T-helper 2 cell treated with Interferon-gamma antibody and Interleukin-4, amounts not matched to agents 5 μg/mL and 100 μg/mL, for 36 hours (primary cell): ENCODE results near the gene CEP44.
"Not testable (repeated sequence)": the region's sequence is repeated elsewhere in the genome, so short reads cannot be mapped to it uniquely, and the experiment has no call there.

Experiments used
- DNase-seq: peaks from one replicate; pipeline ENCODE4 v3.0.0; 2021; ENCODE audit warnings: low spot score
- H3K27ac Mint-ChIP-seq: one replicate; pipeline ENCODE4 v1.8.0; 2021; ENCODE audit warnings: mild to moderate bottlenecking, mixed read lengths
- H3K27me3 Mint-ChIP-seq: one replicate; pipeline ENCODE4 v1.8.0; 2021; ENCODE audit warnings: low read depth, mixed read lengths
- H3K36me3 Mint-ChIP-seq: one replicate; pipeline ENCODE4 v1.8.0; 2021; ENCODE audit warnings: low read depth, mixed read lengths
- H3K4me1 Mint-ChIP-seq: one replicate; pipeline ENCODE4 v1.8.0; 2021; ENCODE audit warnings: low read depth, mixed read lengths
- H3K4me3 Mint-ChIP-seq: one replicate; pipeline ENCODE4 v1.8.0; 2022; ENCODE audit warnings: mild to moderate bottlenecking, moderate library complexity, mixed read lengths
- H3K9me3 Mint-ChIP-seq: one replicate; pipeline ENCODE4 v1.8.0; 2021; ENCODE audit warnings: mixed read lengths

The CEP44 gene

DNA sequence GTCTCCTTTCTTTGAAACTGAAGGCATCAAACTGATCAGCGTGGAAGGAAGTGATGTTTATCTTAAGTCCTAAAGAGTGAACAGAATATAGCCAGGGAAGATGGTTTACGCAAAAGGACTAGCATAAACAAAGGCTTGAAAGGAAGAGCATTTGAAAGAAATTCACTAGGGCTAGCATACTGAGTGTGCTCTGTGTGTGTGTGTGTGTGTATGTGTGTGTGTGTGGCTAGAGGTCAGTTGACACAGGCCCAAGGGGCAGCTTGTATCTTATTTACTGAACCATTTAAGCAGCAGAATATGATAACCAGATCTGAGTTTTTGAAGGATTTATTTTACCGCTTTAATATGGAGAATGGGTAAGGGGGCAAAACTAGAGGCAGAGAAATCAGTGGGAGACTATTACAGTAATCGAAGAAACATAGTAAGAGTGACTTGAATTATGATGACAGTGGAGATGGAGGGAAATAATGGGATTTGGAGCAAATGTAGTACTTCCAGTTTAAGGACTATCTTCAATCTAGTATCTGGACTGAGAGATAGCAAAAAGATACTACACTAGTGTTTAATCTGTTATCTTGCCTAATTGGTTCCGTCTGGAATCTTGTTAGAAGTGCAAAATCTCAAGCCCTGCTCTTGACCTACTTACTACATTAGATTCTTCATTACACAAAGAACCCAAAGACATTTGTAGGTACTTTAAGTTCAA is 36.9 kb downstream of the CEP44 start:
- Mint-ChIP-seq H3K9me3 (no peaks in the 10 kb centered on the region), H3K4me1 (no peaks in the 10 kb centered on the region), H3K27me3 (no peaks in the 10 kb centered on the region), H3K27ac (no peak overlapping the region), H3K4me3 (no peak overlapping the region), H3K36me3 (peaks cover 2% of the 10 kb centered on the region)
- no peak for DNase-seq

DNA sequence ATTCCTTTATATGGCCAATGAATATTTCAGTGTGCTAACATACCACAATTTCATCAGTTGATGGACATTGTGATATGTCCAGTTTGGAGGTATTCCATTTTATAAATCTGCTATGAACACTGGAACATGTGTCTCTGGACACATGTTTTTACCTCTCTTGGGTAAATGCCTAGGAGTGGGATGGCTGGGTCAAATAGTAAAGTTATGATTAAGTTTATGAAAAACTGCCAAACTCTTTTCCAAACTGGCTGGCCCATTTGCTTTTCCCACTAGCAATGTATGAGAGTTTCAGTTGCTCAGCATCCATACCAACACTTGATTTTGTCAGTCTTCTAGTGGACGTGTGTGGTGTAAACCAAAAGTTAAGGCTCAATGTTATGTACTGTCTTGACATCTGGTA is 40.5 kb downstream of the CEP44 start:
- Mint-ChIP-seq H3K9me3 (no peaks in the 10 kb centered on the region), H3K36me3 (no peaks in the 10 kb centered on the region), H3K4me1 (no peaks in the 10 kb centered on the region), H3K4me3 (no peak overlapping the region), H3K27ac (no peak overlapping the region), H3K27me3 (no peaks in the 10 kb centered on the region)
- no peak for DNase-seq

DNA sequence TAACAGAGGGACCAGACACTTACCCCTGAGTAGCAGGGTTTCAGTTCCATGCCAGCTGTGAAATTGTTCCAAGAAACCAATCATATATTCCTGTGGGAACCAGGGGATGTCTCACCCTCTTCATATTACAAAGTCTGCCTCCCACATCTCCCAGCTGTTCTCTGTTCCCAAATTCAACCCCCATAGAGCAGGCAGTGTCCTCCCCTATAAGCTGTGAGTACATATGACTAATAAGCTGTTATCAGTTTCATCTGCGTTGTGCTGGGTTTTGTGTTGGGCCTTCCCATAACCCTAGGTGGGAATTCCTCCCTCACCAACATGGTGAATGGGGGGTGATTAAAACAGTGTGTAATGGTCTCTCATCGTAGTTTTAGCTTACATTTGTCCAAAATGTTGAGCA is 41.0 kb downstream of the CEP44 start:
- no peaks in the 10 kb centered on the region for H3K9me3 Mint-ChIP-seq
- no peaks in the 10 kb centered on the region for H3K36me3 Mint-ChIP-seq
- H3K4me3 Mint-ChIP-seq: no peak overlapping the region
- H3K27ac Mint-ChIP-seq: no peak overlapping the region
- H3K27me3 Mint-ChIP-seq: no peaks in the 10 kb centered on the region
- no peaks in the 10 kb centered on the region for H3K4me1 Mint-ChIP-seq
- no peak for DNase-seq

DNA sequence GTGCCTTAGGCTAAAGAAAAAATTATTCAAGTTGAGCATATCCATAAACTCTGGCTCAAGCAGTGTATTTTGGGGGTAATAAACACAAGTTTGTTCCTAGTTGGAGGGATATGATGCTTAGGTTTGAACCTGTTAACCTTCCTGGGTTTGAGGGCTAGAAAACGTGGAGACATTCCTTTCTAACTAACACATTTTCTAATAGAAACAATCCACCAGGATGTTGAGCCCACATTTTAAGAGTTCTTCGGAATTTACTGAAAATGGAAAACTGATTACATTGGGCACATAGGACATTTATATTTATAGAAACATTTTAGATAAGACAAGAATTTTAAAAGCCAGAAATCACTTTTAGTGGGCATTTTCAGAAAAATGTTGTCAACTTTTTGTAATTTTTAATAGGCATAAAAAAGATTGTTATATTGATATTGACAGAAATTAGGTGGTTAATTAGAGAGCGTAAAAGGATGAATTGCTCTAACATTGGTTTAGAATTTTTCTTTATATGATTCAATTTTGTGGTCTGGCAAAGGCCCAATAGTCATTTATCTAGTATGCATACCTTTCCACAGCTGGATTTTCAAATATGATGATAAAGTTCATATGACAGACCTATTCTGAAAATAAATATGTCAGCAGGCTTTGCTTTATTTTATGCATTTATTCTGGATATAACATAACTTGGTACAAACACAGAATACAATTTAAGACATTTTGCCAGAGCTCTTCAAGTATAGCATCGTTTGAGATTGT is 49.2 kb downstream of the CEP44 start:
- Mint-ChIP-seq H3K4me1 (no peaks in the 10 kb centered on the region), H3K9me3 (no peaks in the 10 kb centered on the region), H3K27ac (no peak overlapping the region), H3K36me3 (no peaks in the 10 kb centered on the region), H3K27me3 (no peaks in the 10 kb centered on the region), H3K4me3 (no peak overlapping the region)
- no peak for DNase-seq

DNA sequence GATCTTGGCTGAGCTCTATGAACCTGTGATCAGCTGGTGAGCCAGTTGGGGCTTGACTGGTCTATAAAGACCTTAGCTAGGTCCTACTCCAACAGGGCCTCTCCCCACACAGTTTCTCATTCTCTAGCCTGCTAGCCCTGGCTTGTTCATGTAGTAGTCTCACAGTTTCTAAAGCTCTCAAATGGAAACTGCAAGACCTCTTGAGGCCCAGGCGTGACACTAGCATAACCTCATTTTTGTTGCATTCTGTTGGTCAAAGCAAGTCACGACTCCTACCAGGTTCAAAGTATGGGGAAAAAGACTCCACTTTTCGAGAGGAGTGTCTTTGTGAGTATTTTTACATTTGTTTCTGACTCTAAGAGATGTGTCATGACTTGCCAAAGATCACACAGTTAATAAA is 50.9 kb downstream of the CEP44 start:
- Mint-ChIP-seq H3K4me3 (no peak overlapping the region), H3K27ac (no peak overlapping the region), H3K27me3 (no peaks in the 10 kb centered on the region), H3K4me1 (no peaks in the 10 kb centered on the region), H3K36me3 (no peaks in the 10 kb centered on the region), H3K9me3 (no peaks in the 10 kb centered on the region)
- DNase-seq: no peak

DNA sequence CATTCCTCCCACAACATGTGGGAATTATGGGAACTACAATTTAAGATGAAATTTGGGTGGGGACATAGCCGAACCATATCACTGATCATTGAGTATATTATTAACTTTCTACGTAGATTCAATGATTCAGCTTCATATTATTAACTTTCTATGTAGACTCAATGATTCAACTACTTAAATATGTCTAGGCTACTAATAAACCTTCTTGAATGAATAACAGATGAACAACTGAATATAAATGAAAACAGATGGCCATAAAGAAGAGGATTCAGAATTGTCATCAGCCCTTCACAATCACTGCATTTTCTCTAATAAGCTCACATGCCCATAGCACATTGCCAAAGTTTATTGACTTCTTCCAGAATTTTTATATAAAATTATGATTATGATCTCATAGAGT is 57.0 kb downstream of the CEP44 start:
- H3K9me3 Mint-ChIP-seq: no peaks in the 10 kb centered on the region
- no peaks in the 10 kb centered on the region for H3K36me3 Mint-ChIP-seq
- H3K27ac Mint-ChIP-seq: no peak overlapping the region
- H3K4me1 Mint-ChIP-seq: no peaks in the 10 kb centered on the region
- H3K27me3 Mint-ChIP-seq: peaks cover 13% of the 10 kb centered on the region
- DNase-seq: no peak
- H3K4me3 Mint-ChIP-seq: no peak overlapping the region

DNA sequence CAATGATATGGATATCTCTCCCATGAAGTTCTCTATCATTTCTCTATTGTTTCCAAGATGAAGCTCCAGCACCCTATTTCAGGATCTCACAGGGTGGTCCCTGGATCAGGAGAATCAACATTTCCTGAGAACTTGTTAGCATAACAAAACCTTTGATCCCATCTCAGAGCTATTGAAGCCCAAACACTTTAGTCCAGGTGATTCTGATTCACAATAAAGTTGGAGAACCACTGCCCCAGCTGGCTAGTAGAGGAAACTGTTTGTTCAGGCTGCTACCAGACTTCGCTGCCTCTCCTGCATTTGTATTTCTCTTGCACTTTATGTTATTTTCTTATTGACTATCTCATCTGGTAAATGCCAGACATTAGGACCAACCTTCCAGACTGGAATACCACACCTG is 65.4 kb downstream of the CEP44 start:
- DNase-seq: no peak
- Mint-ChIP-seq H3K9me3 (no peaks in the 10 kb centered on the region), H3K4me1 (no peaks in the 10 kb centered on the region), H3K27ac (no peak overlapping the region), H3K4me3 (no peak overlapping the region), H3K27me3 (peaks cover 33% of the 10 kb centered on the region), H3K36me3 (no peaks in the 10 kb centered on the region)

DNA sequence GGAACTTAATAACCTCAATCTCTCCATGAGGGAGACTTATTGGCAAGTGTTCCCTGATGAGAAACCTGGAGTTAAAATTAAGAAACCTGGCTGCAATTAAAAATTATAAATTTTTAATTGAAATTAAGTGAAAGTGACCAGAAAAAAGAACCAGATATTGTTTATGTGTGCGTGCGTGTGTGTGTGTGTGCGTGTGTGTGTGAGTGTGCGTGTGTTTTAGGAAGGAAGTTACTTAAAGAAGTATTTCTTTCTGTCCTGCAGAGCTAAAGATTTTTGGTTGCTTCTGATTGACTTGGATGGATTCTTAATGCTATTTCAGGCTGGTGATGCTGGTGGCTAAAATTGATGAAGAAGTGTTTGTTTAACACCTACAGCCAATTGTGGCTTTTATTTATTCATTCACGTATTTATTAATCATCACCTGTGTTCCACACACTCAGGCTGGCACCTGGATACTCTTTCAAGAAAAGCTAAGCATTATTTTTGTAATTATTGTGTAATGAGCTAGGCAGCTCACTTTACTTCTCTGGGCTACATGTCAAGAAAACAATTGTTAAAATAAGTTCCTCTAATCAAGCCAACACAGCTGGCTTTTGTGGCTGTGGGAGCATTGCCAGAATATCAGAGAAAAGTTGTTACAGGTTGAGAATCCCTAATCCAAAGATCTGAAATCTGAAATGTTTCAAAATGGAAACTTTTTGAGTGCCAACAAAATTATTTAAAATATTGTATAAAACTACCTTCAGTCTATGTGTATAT is 68.5 kb downstream of the CEP44 start:
- H3K4me1 Mint-ChIP-seq: no peaks in the 10 kb centered on the region

DNA sequence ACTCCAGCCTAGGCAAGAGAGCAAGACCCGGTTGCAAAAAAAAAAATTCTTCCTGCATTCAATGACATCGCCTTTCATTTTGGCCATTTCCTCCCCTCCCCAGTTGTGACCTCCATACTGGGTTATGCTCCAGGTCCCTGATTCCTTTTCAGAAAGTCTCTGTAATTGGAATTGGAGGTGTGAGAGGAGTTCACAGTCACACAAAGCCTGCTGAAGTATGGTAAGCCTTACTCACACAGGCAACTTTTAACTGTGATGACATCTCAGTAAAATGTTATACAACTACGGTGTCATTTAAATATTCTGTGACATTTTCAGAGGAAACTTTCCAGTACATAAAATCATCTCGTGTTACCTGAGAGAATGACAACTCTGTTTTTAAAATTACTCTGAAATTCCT is 73.6 kb downstream of the CEP44 start:
- no peak overlapping the region for H3K27ac Mint-ChIP-seq
- H3K4me3 Mint-ChIP-seq: no peak overlapping the region

More for the DNA sequence above, 68.5 kb downstream of the CEP44 start:
- H3K27ac Mint-ChIP-seq: no peak overlapping the region
- no peak overlapping the region for H3K4me3 Mint-ChIP-seq
- H3K27me3 Mint-ChIP-seq: peaks cover 26% of the 10 kb centered on the region
- no peaks in the 10 kb centered on the region for H3K36me3 Mint-ChIP-seq
- DNase-seq: no peak
- no peaks in the 10 kb centered on the region for H3K9me3 Mint-ChIP-seq

DNA sequence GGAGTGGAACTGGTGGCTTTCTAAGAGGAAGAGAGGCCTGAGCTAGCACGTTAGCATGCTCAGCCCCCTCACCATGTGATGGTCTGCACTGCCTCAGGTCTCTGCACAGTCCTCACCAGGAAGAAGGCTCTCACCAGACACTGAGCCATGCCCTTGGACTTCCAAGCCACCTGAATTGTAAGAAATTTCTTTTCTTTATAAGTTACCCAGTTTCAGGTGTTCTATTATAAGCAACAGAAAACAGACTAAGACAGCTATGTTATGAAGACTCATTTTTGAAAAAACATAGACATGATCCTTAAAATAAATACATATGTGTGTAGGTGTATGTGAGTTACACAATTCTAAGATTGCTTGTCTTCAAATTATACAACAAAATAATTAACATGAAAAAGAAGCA is 74.7 kb downstream of the CEP44 start:
- Mint-ChIP-seq H3K9me3 (no peaks in the 10 kb centered on the region), H3K27me3 (peaks cover 27% of the 10 kb centered on the region)

More for the DNA sequence above, 73.6 kb downstream of the CEP44 start:
- Mint-ChIP-seq H3K27me3 (peaks cover 31% of the 10 kb centered on the region), H3K9me3 (no peaks in the 10 kb centered on the region), H3K36me3 (no peaks in the 10 kb centered on the region), H3K4me1 (peaks cover 16% of the 10 kb centered on the region)
- no peak for DNase-seq

DNA sequence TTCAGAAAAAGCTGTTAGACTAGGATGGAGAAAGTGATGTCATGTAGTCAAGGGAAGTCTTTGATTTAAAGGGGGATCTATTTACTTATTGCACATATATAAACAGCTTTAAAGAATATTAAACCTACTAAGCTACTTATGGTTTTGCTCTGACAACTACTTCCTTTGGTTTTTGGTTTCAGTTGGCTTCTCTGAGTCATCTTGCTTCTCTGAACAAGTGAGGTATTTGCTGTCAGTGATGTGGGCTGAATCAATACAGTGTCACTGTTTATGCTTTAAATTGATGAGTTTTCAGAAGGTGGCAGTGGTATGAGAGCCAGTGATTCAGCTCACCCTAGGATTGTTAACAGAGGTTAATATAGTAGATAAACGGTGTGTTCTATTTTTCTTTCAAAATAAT is 75.1 kb downstream of the CEP44 start:
- H3K4me1 Mint-ChIP-seq: peaks cover 16% of the 10 kb centered on the region
- H3K27me3 Mint-ChIP-seq: peaks cover 26% of the 10 kb centered on the region
- H3K4me3 Mint-ChIP-seq: no peak overlapping the region
- no peaks in the 10 kb centered on the region for H3K36me3 Mint-ChIP-seq
- H3K9me3 Mint-ChIP-seq: no peaks in the 10 kb centered on the region
- DNase-seq: peak; percentile 36
- peak overlapping the region; percentile 49 for H3K27ac Mint-ChIP-seq

More for the DNA sequence above, 74.7 kb downstream of the CEP44 start:
- peaks cover 16% of the 10 kb centered on the region for H3K4me1 Mint-ChIP-seq
- no peak for DNase-seq
- H3K36me3 Mint-ChIP-seq: no peaks in the 10 kb centered on the region
- H3K27ac Mint-ChIP-seq: peak overlapping the region; percentile 49
- no peak overlapping the region for H3K4me3 Mint-ChIP-seq

DNA sequence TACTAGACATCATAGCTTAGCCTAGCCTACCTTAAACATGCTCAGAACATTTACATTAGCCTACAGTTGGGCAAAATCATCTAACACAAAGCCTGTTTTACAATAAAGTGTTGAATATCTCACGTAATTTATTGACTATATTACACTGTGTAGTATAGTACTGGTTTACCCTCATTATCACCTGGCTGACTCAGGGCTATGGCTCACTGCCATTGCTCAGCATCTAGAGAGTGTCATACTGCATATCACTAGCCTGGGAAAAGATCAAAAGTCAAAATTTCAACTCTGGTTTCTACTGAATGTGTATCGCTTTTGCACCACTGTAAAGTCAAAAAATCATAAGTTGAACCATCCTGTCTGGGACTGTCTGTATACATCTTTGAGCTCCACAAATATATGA is 78.6 kb downstream of the CEP44 start:
- H3K4me3 Mint-ChIP-seq: no peak overlapping the region
- H3K27me3 Mint-ChIP-seq: peaks cover 26% of the 10 kb centered on the region
- DNase-seq: no peak
- peaks cover 16% of the 10 kb centered on the region for H3K4me1 Mint-ChIP-seq
- H3K27ac Mint-ChIP-seq: no peak overlapping the region
- no peaks in the 10 kb centered on the region for H3K9me3 Mint-ChIP-seq
- no peaks in the 10 kb centered on the region for H3K36me3 Mint-ChIP-seq

DNA sequence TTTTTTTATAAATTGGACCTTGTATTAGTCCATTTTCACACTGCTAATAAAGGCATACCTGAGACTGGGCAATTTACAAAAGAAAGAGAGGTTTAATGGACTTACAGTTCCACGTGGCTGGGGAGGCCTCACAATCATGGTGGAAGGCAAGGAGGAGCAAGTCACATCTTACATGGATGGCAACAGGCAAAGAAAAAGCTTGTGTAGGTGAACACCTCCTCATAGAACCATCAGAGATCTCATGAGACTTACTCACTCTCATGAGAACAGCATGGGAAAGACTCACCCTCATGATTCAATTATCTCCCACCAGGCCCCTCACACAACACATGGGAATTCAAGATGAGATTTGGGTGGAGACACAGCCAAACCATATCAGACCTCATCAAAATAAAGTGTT is 80.1 kb downstream of the CEP44 start:
- not testable (repeated sequence) for H3K9me3 Mint-ChIP-seq, H3K36me3 Mint-ChIP-seq, H3K27ac Mint-ChIP-seq, H3K4me1 Mint-ChIP-seq, DNase-seq, H3K4me3 Mint-ChIP-seq
- peaks cover 26% of the 10 kb centered on the region for H3K27me3 Mint-ChIP-seq

DNA sequence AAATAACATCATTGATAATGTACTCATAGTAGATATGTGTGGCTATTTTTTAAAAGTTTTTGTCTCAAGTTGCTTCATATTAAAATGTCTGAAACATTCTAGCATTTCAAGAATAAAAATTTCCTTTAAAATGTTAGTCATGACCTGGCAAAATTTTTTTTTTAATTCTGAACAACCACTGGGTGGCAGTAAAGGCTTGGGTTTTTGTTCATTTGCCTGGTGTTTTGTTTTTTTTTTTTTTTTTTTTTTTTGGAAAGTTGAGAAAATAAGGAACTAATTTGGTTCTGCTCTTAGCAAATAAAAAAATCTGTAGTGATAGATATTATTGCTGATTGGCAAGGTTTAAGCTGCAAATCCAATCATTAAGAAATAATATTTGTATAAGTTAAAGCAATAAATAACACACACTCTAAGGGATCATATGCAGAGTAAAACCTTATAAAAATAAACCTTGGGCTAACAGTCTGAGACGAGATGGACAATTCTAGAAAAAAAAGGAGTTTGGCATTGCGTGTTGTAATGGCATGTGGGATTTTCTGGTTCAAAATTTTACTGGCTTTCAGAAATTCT is 81.4 kb downstream of the CEP44 start:
- Mint-ChIP-seq H3K36me3 (no peaks in the 10 kb centered on the region), H3K27me3 (peaks cover 23% of the 10 kb centered on the region), H3K9me3 (no peaks in the 10 kb centered on the region), H3K27ac (no peak overlapping the region), H3K4me3 (no peak overlapping the region), H3K4me1 (peaks cover 5% of the 10 kb centered on the region)
- DNase-seq: no peak
